GM10266 (cell line): ENCODE data around the gene C19orf53.

ENCODE experiments used
- DNase-seq: peaks from one replicate; pipeline ENCODE4 v3.0.0; 2012; ENCODE audit errors: extremely low spot score
- CTCF ChIP-seq: IDR thresholded peaks from 2 replicates; pipeline ENCODE4 v1.5.1; 2012; ENCODE audit warnings: mild to moderate bottlenecking, low read depth; ENCODE audit not compliant: control insufficient read depth, insufficient read depth; ENCODE audit errors: missing control alignments

Gene C19orf53

GRCh38 chr19:13821292-13821691, 47.0 kb downstream of the C19orf53 start:
- DNase-seq = no peak
- no peak for TF ChIP-seq CTCF

- no peak for TF ChIP-seq CTCF
- DNase-seq = no peak
Measured at GRCh38 chr19:13823256-13823655, 49.0 kb downstream of the C19orf53 start.

- no peak for TF ChIP-seq CTCF
- DNase-seq = no peak
Measured at GRCh38 chr19:13823901-13824300, 49.6 kb downstream of the C19orf53 start.

- no peak for TF ChIP-seq CTCF
- no peak for DNase-seq
Measured at GRCh38 chr19:13824703-13825102, 50.4 kb downstream of the C19orf53 start.

- TF ChIP-seq CTCF = no peak
- no peak for DNase-seq
Measured at GRCh38 chr19:13825489-13826441, 51.5 kb downstream of the C19orf53 start.

GRCh38 chr19:13826652-13827235, 52.5 kb downstream of the C19orf53 start:
- TF ChIP-seq CTCF = no peak
- DNase-seq = no peak

GRCh38 chr19:13827656-13828055, 53.4 kb downstream of the C19orf53 start:
- no peak for TF ChIP-seq CTCF
- no peak for DNase-seq
